Measurements from ENCODE around the gene NLGN2.
A peak's percentile ranks its signal among the peaks of the same experiment; 100 is the strongest.
"Not testable (repeated sequence)": the region's sequence is repeated elsewhere in the genome, so short reads cannot be mapped to it uniquely, and the experiment has no call there.

NLGN2 gene

DNA sequence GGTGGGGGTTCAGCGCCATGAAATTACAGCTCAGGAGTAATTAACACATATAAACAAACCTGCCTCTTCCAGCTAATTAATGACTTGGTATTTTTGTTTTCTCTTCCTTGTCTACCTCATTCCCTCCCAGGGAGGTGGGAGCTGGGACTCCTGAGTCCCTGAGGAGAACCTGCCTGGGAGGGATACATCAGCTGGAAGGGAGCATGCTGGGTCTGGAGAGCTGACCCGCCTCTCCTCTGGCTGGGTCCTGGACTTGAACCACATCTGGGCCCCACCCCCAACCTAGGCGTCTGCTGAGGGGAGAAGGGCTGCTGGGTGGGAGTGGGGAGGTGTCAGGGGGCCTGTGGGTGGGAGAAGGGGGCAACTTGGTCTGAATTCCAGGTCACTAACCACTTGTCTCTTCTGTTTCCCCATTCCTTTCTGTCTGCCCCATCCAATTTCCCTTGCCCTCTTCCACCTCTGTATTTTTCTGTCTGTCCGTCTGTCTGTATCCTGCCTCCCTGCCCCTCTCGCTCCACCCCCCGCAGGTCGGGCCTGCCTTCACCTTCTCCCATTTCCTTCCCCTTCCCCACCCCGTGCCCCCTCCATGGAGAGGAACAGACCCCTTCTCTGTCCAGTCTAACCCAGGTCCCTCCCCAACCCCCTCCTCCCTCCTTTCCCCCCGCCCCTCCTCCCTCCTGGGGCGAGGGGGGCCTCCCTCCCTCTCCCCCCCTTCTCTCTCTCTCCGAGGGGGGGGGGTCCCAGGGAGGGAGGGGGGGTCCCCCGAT is at the start of gene NLGN2:
Gene NLGN2 (plus strand): TSS at position 361 of the 767 bp plus-strand sequence. CDS start 411 bp downstream, outside the sequence.
- no peak for DNase-seq

DNA sequence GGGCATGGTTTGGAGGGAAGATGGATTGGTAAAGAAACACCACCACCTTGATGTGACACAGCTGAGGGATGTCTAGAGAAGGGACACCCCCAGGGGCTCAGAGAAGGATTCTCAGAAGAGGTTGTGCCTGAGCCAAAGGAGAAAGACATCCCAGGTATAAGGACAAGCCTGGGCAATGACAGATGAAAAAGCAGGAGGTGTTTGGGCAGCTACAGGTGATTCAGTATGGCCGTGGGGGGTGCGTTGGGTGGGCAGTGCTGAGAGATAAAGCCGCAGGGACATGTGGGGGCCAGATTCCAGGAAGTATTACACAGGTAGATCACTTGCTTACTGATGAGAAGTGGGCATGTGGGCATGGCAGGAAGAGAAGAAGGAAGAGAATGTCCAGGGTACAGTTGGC is 45.7 kb upstream of the NLGN2 start:
- DNase-seq = no peak

DNA sequence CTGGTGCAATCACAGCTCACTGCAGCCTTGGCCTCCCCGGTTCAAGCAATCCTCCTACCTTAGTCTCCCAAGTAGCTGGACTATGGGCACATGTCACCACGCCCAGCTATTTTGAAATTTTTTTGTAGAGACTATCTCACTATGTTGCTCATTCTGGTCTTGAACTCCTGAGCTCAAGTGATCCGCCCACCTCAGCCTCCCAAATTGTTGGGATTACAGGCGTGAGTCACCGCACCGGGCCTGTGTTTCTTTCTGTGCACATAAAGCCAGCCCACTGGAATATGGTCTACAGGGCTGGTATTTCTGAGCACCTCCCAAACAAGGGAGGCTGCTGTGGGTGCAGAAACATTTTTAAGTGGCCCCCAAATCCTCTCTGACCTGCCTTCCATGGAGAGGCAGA is 44.3 kb upstream of the NLGN2 start:
- DNase-seq = no peak

DNA sequence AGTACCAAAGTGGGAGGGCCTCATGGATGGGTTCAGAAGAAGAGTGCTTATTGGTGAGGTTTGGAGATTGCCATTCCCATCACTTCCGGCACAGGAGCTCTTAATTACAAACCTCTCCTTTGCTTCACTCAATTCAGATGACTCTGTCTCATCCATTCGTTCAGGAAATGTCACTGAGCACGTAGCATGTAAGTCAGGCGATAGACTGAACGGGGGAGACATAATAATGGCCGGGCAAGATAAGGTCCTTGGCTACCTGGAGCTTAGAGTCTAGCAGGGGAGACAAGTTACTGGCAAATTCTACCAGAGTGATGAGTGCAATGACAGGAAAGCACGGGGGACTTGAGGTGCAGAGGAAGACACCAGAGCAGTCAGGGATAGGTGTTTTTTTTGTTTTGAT is 41.7 kb upstream of the NLGN2 start:
- not testable (repeated sequence) for DNase-seq

DNA sequence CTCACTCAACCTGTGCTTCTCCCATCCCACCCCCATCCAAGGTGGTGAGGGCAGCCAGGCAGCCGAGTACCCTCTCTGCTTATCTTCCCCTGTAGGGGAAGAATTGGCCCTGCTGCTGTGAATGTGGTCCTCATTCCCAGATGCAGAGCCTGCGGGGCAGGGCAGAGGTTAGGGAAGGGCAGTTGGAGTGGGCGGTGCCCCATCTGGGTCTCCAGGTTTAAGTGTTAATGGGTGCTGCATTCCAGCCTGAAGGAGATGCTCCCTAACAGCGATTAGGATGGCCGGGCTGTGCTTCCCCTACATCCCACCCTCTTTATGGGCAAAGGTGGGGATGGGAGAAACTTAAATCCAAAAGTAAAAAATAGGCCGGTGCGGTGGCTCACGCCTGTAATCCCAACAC is 40.6 kb upstream of the NLGN2 start:
- DNase-seq = no peak

DNA sequence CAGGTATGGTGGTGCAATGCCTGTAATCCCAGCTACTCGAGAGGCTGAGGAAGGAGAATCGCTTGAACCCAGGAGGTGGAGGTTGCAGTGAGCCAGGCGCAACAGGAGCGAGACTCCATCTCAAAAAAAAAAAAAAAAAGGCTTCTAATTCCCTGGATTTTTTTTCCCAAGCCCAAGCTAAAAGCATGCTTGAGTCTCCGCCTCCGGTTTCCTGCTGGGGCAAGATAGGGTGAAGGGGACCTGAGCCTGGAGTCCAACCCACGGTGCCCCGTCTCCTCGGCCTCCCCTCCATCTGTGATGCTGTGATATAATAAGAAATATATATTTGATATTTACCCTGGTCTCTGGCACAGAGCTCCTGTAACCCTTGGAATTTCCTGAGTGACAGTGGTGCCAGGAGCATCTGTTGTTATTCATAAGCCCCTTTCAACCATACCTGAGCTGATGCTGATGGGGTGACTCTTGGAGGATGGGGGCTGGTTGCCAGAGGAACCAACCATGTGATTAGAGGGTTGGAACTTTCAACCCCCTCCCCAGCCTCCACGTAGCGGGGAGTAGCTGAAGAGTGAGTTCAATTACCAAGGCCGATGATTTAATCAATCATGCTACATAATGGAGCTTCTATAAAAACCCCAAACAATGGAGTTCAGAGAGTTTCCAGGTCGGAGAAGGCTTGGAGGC is 39.6 kb upstream of the NLGN2 start:
- DNase-seq = no peak

DNA sequence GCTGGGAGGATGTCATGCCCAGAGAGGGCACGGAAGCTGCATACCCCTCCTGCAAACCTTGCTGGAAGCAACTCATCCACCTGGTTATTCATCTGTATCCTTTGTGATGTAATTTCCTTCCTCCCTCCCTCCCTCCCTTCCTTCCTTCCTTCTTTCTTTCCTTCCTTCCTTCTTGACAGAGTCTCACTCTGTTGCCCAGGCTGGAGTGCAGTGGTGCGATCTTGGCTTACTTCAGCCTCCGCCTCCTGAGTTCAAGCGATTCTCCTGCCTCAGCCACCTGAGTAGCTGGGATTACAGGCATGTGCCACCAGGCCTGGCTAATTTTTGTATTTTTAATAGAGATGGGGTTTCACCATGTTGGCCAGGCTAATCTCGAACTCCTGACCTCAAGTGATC is 39.0 kb upstream of the NLGN2 start:
- DNase-seq = not testable (repeated sequence)

DNA sequence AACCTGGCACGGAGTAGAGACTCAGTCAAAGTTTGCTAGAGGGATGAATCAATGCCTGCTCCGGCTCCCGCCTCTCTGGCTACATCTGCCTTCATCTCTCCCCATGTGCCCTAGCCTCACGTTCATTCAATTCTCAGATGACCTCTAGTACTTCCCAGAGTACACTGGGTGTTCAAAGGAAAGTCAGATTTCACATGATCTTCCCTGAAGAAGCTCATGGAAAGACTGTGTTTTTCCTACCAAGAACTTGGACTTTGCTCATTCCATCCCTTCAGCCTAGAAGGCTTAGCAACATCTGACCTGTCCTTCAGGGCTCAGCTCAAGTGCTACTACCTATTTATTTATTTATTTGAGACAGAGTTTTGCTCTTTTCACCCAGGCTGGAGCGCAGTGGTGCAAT is 37.8 kb upstream of the NLGN2 start:
- DNase-seq = no peak

DNA sequence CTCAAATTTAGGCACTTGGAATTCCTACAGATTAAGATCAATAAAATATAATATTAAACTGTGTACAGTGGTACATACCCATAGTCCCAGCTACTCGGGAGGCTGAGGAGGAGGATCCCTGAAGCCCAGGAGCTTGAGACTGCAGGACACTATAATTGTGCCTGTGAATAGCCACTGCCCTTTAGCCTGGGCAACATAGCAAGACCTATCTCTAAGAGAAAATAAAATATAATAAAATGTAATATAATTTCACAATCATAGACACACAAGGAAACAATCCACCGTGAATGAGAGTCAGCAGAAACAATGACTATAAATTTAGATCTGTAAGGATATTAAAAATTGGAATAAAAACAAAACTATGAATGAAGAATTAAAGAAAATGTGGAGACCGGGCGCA is 36.8 kb upstream of the NLGN2 start:
- no peak for DNase-seq

DNA sequence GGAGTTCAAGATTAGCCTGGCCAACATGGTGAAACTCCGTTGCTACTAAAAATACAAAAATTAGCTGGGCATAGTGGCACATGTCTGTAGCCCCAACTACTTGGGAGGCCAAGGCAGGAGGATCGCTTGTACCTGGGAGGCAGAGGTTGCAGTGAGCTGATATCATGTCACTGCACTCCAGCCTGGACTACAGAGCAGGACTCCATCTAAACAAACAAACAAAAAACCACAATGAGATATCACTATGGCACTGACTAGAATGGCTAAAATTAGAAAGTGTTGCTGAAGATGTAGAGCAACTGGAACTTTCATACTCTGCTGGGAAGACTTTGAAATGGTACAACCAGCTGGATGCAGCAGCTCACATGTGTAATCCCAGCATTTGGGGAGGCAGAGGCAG is 33.3 kb upstream of the NLGN2 start:
- DNase-seq = no peak

DNA sequence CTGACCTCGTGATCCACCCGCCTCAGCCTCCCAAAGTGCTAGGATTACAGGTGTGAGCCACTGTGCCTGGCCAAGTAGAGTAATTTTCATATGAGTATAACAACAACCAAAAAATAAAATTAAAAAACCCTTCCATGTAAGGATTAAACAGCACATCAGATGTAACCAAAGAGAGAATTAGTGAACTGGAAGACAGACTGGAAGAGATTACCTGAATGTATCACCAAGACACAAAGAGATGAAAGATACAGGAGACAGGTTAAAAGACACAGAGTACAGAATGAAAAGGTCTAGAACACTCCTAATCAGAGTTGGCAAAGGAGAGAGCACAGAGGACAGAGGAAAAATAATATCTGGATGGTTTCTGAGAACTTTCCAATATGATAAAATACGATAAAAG is 28.5 kb upstream of the NLGN2 start:
- DNase-seq = no peak

DNA sequence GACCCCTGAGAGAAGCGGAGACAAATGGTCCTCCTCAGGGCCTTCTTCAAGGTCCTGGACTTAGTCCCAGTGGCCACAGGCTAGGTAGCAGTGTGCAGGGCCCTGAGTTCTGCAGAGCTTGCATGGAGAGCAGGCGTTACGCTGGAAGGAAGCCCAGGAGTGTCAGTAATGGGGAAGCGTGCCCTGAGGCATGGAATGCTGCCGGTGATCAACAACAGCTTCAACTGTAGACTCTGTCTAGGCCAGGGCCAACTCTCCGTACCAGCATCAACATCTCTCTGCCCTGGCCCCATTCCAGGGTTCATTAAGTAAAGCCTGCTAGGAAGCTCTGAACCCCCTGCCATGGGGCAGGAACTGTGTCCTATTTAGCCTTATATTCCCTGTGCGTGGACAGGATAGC is 27.3 kb upstream of the NLGN2 start:
- no peak for DNase-seq

DNA sequence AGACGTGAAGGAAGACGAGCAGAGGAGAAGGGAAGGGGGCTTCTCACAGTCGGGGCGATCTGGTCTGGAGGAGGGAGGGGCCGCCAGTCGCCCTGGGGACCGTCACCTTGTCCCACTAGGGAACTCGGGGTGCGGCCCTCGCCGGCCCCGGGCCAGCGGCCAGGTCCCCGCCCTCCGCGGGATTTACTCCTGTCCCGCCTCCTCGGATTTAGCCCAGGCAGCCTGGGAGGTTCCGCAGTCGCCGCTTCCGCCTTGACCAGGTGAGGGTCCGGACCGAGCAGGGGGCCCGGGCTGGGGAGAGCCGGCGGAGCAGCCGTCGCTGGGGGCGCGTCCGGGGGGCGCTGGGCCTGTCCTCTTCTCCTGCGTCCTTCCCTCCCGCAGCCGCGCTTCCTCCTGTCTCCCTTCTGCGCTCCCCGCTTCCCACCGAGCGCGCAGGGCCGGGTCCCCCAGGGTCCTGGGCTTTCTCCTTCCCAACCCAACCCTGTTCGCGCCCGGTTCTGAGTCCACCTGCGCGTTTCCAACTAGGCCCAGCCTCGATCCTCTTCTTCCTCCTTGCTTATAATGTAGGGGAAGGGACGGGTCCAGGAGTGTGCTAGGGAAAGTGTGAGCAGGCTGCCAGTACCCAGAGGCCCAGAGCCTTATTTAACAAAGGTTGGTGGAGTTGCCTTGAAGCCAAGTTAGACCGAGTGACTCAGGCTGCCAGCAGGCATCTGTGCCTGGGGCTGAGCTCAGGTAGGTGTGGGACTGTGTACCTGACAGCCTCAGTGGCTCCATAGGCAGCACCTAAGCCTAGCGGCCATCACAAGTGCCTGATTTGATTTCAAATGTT is 26.6 kb upstream of the NLGN2 start, which contains the start of gene TNK1:
Gene TNK1 (plus strand): TSS at position 235 of the 829 bp plus-strand sequence. CDS start 1,838 bp downstream, outside the sequence.
- DNase-seq = no peak

DNA sequence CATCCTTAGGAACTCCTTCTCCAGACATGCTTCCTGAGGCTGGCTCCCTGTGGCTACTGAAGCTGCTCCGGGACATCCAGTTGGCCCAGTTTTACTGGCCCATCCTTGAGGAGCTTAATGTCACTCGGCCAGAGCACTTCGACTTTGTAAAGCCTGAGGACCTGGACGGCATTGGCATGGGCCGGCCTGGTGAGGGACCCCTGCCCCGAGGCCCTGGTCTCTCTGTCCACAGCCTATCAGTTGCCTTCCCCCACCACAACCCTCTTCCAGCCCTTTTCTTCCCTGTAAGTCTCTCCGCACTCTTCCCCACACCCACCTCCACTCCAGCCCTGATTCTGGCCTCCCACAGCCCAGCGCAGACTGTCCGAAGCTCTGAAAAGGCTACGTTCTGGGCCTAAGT is 24.7 kb upstream of the NLGN2 start:
- DNase-seq = no peak

DNA sequence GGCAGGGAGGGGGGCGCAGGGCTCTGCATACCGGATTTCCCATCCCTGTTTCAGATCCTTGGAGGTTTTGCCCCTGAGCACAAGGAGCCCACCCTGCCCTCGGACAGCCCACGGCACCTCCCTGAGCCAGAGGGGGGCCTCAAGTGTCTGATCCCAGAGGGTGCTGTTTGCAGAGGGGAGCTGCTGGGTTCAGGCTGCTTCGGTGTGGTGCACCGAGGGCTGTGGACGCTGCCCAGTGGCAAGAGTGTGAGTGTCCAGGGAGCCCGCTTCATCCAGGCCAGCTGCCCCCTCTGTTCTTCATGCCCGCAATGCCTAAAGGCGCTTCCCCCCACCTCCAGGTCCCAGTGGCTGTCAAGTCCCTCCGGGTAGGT is 24.3 kb upstream of the NLGN2 start:
- no peak for DNase-seq

DNA sequence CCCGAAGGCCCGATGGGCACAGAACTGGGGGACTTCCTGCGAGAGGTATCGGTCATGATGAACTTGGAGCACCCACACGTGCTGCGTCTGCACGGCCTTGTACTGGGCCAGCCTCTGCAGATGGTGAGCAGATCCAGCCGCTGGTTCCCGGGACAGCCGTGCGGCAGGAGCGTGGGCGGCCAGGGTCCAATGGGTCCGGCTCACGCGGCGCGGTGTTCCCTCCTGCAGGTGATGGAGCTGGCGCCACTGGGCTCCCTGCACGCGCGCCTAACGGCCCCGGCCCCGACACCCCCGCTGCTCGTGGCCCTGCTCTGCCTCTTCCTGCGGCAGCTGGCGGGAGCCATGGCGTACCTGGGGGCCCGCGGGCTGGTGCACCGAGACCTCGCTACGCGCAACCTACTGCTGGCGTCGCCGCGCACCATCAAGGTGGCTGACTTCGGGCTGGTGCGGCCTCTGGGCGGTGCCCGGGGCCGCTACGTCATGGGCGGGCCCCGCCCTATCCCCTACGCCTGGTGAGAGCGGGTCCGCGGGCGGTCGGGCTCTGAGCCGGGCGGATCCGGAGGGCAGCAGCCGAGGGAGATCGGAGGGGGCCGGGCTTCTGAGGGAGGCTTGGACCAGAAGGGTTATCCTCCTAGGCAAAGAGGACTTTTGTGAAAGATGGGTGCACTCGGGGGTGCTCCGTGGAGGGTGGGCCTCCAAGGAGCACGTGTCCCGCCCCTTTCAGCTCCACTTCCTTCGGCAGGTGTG is 23.7 kb upstream of the NLGN2 start:
- DNase-seq = peak; percentile 82

DNA sequence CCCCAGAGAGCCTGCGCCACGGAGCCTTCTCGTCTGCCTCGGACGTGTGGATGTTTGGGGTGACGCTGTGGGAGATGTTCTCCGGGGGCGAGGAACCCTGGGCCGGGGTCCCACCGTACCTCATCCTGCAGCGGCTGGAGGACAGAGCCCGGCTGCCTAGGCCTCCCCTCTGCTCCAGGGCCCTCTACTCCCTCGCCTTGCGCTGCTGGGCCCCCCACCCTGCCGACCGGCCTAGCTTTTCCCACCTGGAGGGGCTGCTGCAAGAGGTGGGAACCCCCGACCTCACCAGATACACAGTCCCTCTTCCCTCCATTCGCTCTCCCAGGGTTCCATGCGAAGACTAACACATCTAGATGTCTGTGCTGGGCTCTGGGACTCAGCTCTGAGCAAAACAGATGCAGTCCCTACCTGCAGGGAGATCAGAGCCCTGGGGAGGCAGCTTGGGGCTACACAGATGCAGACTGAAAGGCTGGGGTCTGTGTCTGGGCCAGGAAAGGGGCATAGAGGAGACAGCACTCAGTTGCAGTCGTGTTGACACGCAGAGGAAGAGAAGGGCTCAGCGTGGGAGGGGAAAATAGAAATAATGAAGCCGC is 23.1 kb upstream of the NLGN2 start:
- DNase-seq = no peak

DNA sequence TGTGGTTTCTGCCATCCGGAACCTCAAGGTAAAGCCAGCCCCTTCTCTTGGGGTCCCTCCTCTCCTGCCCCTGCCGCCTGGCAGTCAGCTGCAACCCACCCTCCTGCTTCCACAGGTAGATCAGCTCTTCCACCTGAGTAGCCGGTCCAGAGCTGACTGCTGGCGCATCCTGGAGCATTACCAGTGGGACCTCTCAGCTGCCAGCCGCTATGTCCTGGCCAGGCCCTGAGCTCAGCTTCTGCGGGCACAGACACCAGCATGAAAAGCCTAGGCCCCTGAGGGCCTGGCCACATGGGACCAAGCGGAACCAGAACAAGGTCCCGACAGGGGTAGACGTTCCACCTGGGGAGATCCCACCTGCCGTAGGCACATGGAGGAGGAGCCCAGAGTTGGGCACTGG is 18.8 kb upstream of the NLGN2 start:
- no peak for DNase-seq

DNA sequence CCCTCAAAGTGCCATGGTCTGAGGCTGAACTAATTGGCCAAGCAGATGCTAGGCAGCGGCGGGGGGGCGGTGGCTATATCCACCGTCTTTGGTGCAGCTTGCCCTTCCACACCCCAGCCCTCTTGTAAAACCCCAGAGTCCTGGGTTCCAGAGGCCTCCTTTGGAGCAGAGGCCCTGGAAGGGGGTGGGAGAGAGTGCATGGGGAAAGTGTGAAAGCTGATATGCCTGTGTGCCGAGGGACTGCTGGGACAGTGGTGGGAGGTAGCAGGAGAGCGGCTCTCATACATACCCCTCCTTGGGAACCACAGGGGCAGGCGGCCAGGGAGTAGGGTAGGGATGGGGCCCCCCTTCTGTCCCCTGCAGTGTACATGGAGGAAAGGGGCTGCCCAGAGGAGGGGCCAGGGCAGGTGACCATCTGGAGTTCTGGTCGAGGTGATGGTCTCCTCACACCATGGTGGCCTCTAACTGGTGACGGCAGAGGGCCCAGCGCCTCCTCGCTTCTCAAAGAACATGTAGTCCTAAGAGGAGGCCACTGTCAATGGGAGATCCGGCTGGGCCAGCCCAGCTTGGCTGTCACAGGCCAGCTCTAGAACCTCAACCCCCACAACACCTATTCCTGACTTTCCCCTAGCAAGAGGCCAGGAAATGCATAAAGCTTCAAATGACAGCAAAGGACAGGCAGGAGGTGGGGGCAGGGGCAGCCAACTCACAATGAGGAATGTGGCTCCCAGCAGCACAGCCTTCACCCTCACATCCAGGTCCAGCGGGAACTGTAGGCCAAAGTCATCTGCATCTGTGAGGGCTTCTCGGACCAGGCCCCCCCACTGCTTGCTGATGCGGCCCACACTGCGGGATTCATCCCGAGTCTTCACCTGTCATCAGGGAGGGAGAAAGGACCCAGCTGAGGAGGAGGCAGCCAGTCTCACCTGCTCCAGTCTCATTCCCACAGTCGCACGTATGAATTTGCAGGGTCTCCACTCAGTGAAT is 17.4 kb upstream of the NLGN2 start:
- no peak for DNase-seq

DNA sequence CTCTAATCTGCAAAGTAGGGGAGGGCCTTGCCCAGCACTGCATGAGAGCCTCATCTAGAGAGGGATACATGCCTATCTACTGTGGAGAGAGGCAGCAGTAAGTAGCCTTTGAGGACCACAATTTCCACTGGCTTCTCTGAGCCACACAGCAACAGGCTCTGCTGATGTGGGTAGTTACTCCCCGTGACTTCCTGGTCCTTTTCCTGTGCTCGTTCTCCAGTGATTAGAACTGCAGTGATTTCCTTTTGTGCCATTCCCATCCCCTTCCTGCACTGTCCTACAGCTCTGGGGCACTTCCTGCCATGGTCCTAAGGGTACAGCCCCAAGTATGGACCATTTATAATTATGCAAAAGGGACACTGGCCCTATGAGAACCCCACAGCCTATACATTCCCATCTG is 16.3 kb upstream of the NLGN2 start:
- DNase-seq = no peak
